H9 (cell line): Measurements from ENCODE around the gene HOXD10. TPM values are rescaled to one million over a fixed set of nuclear protein-coding genes. Genes with fewer than 3 reads are reported as not detected.

Experiments used
- DNase-seq: peaks from one replicate; pipeline ENCODE4 v3.0.0-alpha.2; 2017
- H2AFZ ChIP-seq: one replicate; pipeline ENCODE4 v1.6.1; 2013; ENCODE audit warnings: mild to moderate bottlenecking, low read length, control low read depth, moderate library complexity
- H2AK5ac ChIP-seq: 2 replicates; pipeline ENCODE4 v1.6.1; 2013; ENCODE audit warnings: low read length, control low read depth, mixed read lengths; ENCODE audit not compliant: insufficient read length
- H2BK120ac ChIP-seq: one replicate; pipeline ENCODE4 v1.6.1; 2013; ENCODE audit warnings: low read depth, mild to moderate bottlenecking, low read length, control low read depth, inconsistent platforms; ENCODE audit not compliant: poor library complexity, severe bottlenecking
- H2BK12ac ChIP-seq: 2 replicates; pipeline ENCODE4 v1.6.1; 2013; ENCODE audit warnings: low read length, control low read depth, mixed read lengths, low read depth; ENCODE audit not compliant: insufficient read length
- H2BK15ac ChIP-seq: 2 replicates; pipeline ENCODE4 v1.6.1; 2013; ENCODE audit warnings: low read depth, low read length, control low read depth
- H2BK20ac ChIP-seq: one replicate; pipeline ENCODE4 v1.6.1; 2013; ENCODE audit warnings: low read depth, mild to moderate bottlenecking, low read length, control low read depth, inconsistent platforms; ENCODE audit not compliant: poor library complexity, severe bottlenecking
- H2BK5ac ChIP-seq: 2 replicates; pipeline ENCODE4 v1.6.1; 2013; ENCODE audit warnings: low read length, control low read depth, mixed read lengths; ENCODE audit not compliant: insufficient read length
- H3K14ac ChIP-seq: 2 replicates; pipeline ENCODE4 v1.6.1; 2013; ENCODE audit warnings: low read length, control low read depth; ENCODE audit not compliant: insufficient read depth
- H3K18ac ChIP-seq: 2 replicates; pipeline ENCODE4 v1.6.1; 2013; ENCODE audit warnings: low read depth, mild to moderate bottlenecking, mixed read lengths, low read length, control low read depth; ENCODE audit not compliant: insufficient read length
- H3K23ac ChIP-seq: 2 replicates; pipeline ENCODE4 v1.6.1; 2013; ENCODE audit warnings: low read length, control low read depth, mixed read lengths, low read depth; ENCODE audit not compliant: insufficient read length
- H3K23me2 ChIP-seq: 2 replicates; pipeline ENCODE4 v1.6.1; 2013; ENCODE audit warnings: low read depth, mild to moderate bottlenecking, mixed read lengths, low read length, control low read depth; ENCODE audit not compliant: insufficient read length, poor library complexity, severe bottlenecking
- H3K27ac ChIP-seq: 2 replicates; pipeline ENCODE4 v1.5.1; 2013; ENCODE audit warnings: low read length, control low read depth, mixed read lengths, low read depth; ENCODE audit not compliant: insufficient read length
- H3K27me3 ChIP-seq: 2 replicates; pipeline ENCODE4 v1.6.1; 2013; ENCODE audit warnings: low read length, control low read depth, inconsistent platforms; ENCODE audit not compliant: insufficient read depth
- H3K4ac ChIP-seq: 2 replicates; pipeline ENCODE4 v1.6.1; 2013; ENCODE audit warnings: low read depth, mild to moderate bottlenecking, control low read depth, inconsistent platforms, low read length, moderate library complexity
- H3K4me1 ChIP-seq: 2 replicates; pipeline ENCODE4 v1.6.1; 2013; ENCODE audit warnings: low read length, control low read depth, inconsistent platforms; ENCODE audit not compliant: insufficient read depth
- H3K4me2 ChIP-seq: 2 replicates; pipeline ENCODE4 v1.6.1; 2013; ENCODE audit warnings: low read length, control low read depth, mixed read lengths; ENCODE audit not compliant: insufficient read length, insufficient read depth
- H3K56ac ChIP-seq: 2 replicates; pipeline ENCODE4 v1.6.1; 2013; ENCODE audit warnings: low read depth, mild to moderate bottlenecking, mixed read lengths, low read length, control low read depth; ENCODE audit not compliant: insufficient read length
- H3K79me1 ChIP-seq: 2 replicates; pipeline ENCODE4 v1.6.1; 2013; ENCODE audit warnings: low read depth, mild to moderate bottlenecking, moderate library complexity, low read length, control low read depth, inconsistent platforms; ENCODE audit not compliant: insufficient read depth, poor library complexity, severe bottlenecking
- H3K79me2 ChIP-seq: 2 replicates; pipeline ENCODE4 v1.6.1; 2013; ENCODE audit warnings: low read length, control low read depth, inconsistent platforms; ENCODE audit not compliant: insufficient read depth
- H3K9ac ChIP-seq: 2 replicates; pipeline ENCODE4 v1.6.1; 2013; ENCODE audit warnings: low read length, control low read depth, mixed read lengths; ENCODE audit not compliant: insufficient read length; ENCODE audit errors: extremely low read depth
- H3K9me3 ChIP-seq: one replicate; pipeline ENCODE4 v1.6.1; 2013; ENCODE audit warnings: low read depth, low read length, inconsistent platforms; ENCODE audit not compliant: control insufficient read depth
- H3T11ph ChIP-seq: one replicate; pipeline ENCODE4 v1.6.1; 2013; ENCODE audit warnings: mild to moderate bottlenecking, low read length, control low read depth, inconsistent platforms
- H4K20me1 ChIP-seq: one replicate; pipeline ENCODE4 v1.6.1; 2013; ENCODE audit not compliant: control insufficient read depth, insufficient read length, insufficient read depth
- H4K5ac ChIP-seq: 2 replicates; pipeline ENCODE4 v1.6.1; 2013; ENCODE audit warnings: low read depth, mild to moderate bottlenecking, mixed read lengths, low read length, control low read depth; ENCODE audit not compliant: insufficient read length
- H4K8ac ChIP-seq: replicated peaks from 2 replicates; pipeline ENCODE4 v1.6.1; 2013; ENCODE audit warnings: low read length, control low read depth, mixed read lengths, low read depth; ENCODE audit not compliant: insufficient read length
- H4K91ac ChIP-seq: 2 replicates; pipeline ENCODE4 v1.6.1; 2013; ENCODE audit warnings: low read depth, mild to moderate bottlenecking, moderate library complexity, mixed read lengths, low read length, control low read depth; ENCODE audit not compliant: insufficient read length
- H3K27ac Mint-ChIP-seq, 3 experiments: 2 replicates in 2 of 3; 3 replicates in 1 of 3; pipeline ENCODE4 v1.8.0; 2020 to 2021; ENCODE audit warnings: mixed read lengths in 3 of 3, mild to moderate bottlenecking in 1 of 3, moderate library complexity in 1 of 3
- H3K27me3 Mint-ChIP-seq: 2 replicates; pipeline ENCODE4 v1.8.0; 2021; ENCODE audit warnings: low read depth, mild to moderate bottlenecking, moderate library complexity, mixed read lengths
- H3K36me3 Mint-ChIP-seq, 3 experiments: 2 replicates in 2 of 3; 3 replicates in 1 of 3; pipeline ENCODE4 v1.8.0; 2020 to 2021; ENCODE audit warnings: low read depth in 3 of 3, mixed read lengths in 3 of 3; ENCODE audit not compliant: insufficient read depth in 1 of 3
- H3K4me1 Mint-ChIP-seq, 2 experiments: 2 replicates each; pipeline ENCODE4 v1.8.0; 2020; ENCODE audit warnings: mixed read lengths in 2 of 2
- H3K4me3 Mint-ChIP-seq, 2 experiments: 2 replicates in 1 of 2; 3 replicates in 1 of 2; pipeline ENCODE4 v1.8.0; 2020 to 2021; ENCODE audit warnings: mild to moderate bottlenecking in 2 of 2, mixed read lengths in 2 of 2, moderate library complexity in 1 of 2
- H3K9me3 Mint-ChIP-seq, 2 experiments: 2 replicates in 1 of 2; 3 replicates in 1 of 2; pipeline ENCODE4 v1.8.0; 2020; ENCODE audit warnings: mild to moderate bottlenecking in 2 of 2, mixed read lengths in 2 of 2, moderate library complexity in 1 of 2
- CTCF ChIP-seq: fragments of 200-600 bp; sonication (generic); conservative IDR thresholded peaks from 3 replicates; pipeline ENCODE4 v1.8.0; 2021; ENCODE audit warnings: antibody characterized with exemption, mild to moderate bottlenecking
- WGBS: extraction: QIAGEN DNeasy Blood & Tissue Kit; methylation state at CpG from one replicate; pipeline ENCODE4 v1.1.7; 2013; ENCODE audit warnings: missing lambda C conversion rate, low lambda C conversion rate, mixed read lengths; ENCODE audit not compliant: insufficient read length; ENCODE audit errors: extremely low coverage; 5-methylcytosine and 5-hydroxymethylcytosine counted together
- total RNA-seq: library from RNA; stranded (reverse); gene quantifications from 2 replicates; pipeline ENCODE4 v1.2.1, GENCODE V29; 2021

The HOXD10 gene
- total RNA-seq, 1 experiment from 2014 or later = not detected

GRCh38 chr2:176079285-176079830 is 37.2 kb upstream of the HOXD10 start:
- no peak overlapping the region for H3K27ac Mint-ChIP-seq
- H3K79me2 ChIP-seq = no peaks in the 10 kb centered on the region

More at GRCh38 chr2:176079285-176079830, 37.2 kb upstream of the HOXD10 start:
- H2BK12ac ChIP-seq = no peak overlapping the region
- peaks cover 23 to 40% of the 10 kb centered on the region in 2 experiments for H3K4me1 Mint-ChIP-seq
- no CpG with 5 or more reads among the region's 30 CpGs for WGBS
- H2BK15ac ChIP-seq = no peak overlapping the region
- no peak overlapping the region for H3K23ac ChIP-seq
- no peaks in the 10 kb centered on the region for H3K36me3 Mint-ChIP-seq
- no peak overlapping the region for H4K8ac ChIP-seq
- H3K4me2 ChIP-seq = peak overlapping the region; percentile 83
- no peak overlapping the region for H2BK120ac ChIP-seq
- H3K27me3 ChIP-seq = peaks cover 87% of the 10 kb centered on the region
- no peak overlapping the region for H2BK5ac ChIP-seq
- H3K56ac ChIP-seq = no peak overlapping the region
- no peak overlapping the region for H3K4ac ChIP-seq
- no peak overlapping the region for H4K5ac ChIP-seq
- H4K20me1 ChIP-seq = no peaks in the 10 kb centered on the region
- no peaks in the 10 kb centered on the region for H3K9me3 ChIP-seq
- no peak overlapping the region for H2AFZ ChIP-seq
- H3K4me1 ChIP-seq = no peaks in the 10 kb centered on the region
- H3K9ac ChIP-seq = no peak overlapping the region
- peak overlapping the region; percentile 52 to 80 for H3K4me3 Mint-ChIP-seq
- no peak overlapping the region for H3T11ph ChIP-seq
- peak; percentile 63 for DNase-seq
- H3K27me3 Mint-ChIP-seq = peaks cover 96% of the 10 kb centered on the region
- no peak for TF ChIP-seq CTCF
- no peak overlapping the region for H3K14ac ChIP-seq
- H3K27ac ChIP-seq = no peak overlapping the region
- no peaks in the 10 kb centered on the region for H3K79me1 ChIP-seq
- H2BK20ac ChIP-seq = no peak overlapping the region
- H3K23me2 ChIP-seq = peaks cover 7% of the 10 kb centered on the region
- H3K9me3 Mint-ChIP-seq = peaks cover 5 to 6% of the 10 kb centered on the region in 2 experiments; a peak in 4 of 5 replicates
- no peak overlapping the region for H3K18ac ChIP-seq
- no peak overlapping the region for H2AK5ac ChIP-seq
- H4K91ac ChIP-seq = no peak overlapping the region
